ENCODE data around the gene TSPAN9.

Gene TSPAN9

DNA sequence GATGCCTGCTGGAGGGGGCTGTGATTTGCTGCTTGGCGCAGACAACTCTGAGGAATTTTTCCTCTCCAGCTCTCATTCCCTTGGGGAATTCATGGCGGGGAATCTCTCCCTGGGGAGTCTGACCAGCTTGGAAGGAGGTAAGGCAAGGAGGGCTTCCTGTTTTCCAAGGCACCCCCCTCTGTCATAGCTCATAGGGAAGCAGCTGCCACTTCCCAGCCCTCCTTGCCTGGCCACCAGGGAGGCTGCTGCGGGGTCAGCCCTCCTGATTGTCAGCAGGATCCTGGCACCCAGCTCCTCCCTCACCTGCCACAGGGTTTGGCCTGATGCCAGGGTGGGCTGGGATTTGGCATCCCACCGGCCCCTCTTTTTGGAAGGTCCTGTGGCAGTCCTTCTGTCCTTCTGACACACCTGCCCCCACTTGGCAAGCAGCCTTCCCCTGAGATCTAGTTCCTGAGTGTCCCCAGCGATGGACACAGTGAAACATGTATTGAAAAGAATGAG, 74.9 kb downstream of the TSPAN9 start:
- TF ChIP-seq, protein P1, sequence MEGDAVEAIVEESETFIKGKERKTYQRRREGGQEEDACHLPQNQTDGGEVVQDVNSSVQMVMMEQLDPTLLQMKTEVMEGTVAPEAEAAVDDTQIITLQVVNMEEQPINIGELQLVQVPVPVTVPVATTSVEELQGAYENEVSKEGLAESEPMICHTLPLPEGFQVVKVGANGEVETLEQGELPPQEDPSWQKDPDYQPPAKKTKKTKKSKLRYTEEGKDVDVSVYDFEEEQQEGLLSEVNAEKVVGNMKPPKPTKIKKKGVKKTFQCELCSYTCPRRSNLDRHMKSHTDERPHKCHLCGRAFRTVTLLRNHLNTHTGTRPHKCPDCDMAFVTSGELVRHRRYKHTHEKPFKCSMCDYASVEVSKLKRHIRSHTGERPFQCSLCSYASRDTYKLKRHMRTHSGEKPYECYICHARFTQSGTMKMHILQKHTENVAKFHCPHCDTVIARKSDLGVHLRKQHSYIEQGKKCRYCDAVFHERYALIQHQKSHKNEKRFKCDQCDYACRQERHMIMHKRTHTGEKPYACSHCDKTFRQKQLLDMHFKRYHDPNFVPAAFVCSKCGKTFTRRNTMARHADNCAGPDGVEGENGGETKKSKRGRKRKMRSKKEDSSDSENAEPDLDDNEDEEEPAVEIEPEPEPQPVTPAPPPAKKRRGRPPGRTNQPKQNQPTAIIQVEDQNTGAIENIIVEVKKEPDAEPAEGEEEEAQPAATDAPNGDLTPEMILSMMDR (IDR thresholded peaks at IDR 0.05; ENCODE audit: borderline replicate concordance, insufficient read depth, low read depth, low read length), result no peak
- H3K4me3 ChIP-seq (ENCODE audit: low read depth, low read length), result no peak overlapping the region

- TF ChIP-seq, protein P1 (IDR thresholded peaks at IDR 0.05; ENCODE audit: borderline replicate concordance, insufficient read depth, low read depth, low read length), result no peak
- H3K4me3 ChIP-seq (ENCODE audit: low read depth, low read length), result no peak overlapping the region
Measured at GRCh38 chr12:3152892-3153291, 75.7 kb downstream of the TSPAN9 start.

DNA sequence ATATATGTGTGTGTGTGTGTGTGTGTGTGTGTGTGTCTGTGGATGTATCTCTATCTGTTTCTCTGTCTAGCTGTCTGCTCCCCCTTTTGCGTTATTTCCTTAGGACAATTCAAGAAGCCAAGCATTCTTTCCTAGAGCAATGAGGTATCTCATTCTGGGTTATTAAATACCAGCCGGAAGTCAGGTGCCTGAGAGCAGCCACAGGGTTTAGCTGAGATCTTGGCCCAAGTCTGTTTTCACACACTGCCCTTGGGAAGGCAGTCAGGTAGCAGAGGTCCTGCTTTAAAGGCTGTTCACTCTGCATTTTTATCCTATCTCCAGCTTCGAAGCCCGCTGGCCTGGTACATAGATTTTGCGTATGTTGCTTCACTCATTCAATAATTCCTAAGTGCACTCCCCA, 76.8 kb downstream of the TSPAN9 start:
- TF ChIP-seq, protein P1 (IDR thresholded peaks at IDR 0.05; ENCODE audit: borderline replicate concordance, insufficient read depth, low read depth, low read length), result no peak
- H3K4me3 ChIP-seq (ENCODE audit: low read depth, low read length), result no peak overlapping the region

GRCh38 chr12:3155702-3156370, 78.7 kb downstream of the TSPAN9 start:
- H3K4me3 ChIP-seq (ENCODE audit: low read depth, low read length), result no peak overlapping the region
- TF ChIP-seq, protein P1 (IDR thresholded peaks at IDR 0.05; ENCODE audit: borderline replicate concordance, insufficient read depth, low read depth, low read length), result no peak

DNA sequence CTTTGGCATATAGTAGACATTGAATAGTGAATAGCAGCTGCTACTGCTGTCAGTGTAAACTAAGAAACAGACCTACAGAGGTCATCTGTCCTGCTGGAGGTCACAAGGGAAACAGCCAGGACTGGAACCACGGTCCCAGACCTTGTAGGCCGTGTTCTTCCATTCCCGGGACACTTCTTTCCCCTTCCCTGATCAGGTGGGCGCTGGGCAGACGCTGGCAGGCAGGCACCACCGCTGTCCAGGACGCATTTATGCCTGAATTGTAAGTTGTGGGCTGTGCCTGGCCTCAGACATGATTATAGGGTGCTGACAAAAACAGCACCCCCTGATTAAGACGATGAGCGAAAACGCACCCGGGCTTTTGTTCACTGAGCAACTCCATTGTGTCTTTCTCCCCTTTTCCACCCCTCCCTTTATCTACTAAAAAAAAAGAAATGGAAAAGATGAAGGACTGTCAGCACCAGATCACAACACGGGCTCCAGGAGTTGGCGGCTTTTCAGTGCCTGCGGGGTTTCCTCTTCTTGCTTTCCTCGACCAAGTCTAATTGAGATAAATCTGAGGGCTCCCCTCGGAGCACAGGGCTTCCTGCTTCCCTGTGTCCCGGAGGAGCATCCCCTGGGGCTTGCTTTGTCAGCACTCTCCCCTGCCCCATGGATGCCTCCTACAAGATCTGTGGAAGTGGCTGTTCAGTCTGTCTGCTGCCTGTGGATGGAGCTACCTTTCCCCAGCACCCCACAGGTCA, 80.6 kb downstream of the TSPAN9 start:
- TF ChIP-seq, protein P1 (IDR thresholded peaks at IDR 0.05; ENCODE audit: borderline replicate concordance, insufficient read depth, low read depth, low read length), result no peak
- H3K4me3 ChIP-seq (ENCODE audit: low read depth, low read length), result no peak overlapping the region

GRCh38 chr12:3158851-3159465, 81.8 kb downstream of the TSPAN9 start:
- TF ChIP-seq, protein P1 (IDR thresholded peaks at IDR 0.05; ENCODE audit: borderline replicate concordance, insufficient read depth, low read depth, low read length), result no peak
- H3K4me3 ChIP-seq (ENCODE audit: low read depth, low read length), result no peak overlapping the region
